ENCODE results near the gene VAV1.

DNA sequence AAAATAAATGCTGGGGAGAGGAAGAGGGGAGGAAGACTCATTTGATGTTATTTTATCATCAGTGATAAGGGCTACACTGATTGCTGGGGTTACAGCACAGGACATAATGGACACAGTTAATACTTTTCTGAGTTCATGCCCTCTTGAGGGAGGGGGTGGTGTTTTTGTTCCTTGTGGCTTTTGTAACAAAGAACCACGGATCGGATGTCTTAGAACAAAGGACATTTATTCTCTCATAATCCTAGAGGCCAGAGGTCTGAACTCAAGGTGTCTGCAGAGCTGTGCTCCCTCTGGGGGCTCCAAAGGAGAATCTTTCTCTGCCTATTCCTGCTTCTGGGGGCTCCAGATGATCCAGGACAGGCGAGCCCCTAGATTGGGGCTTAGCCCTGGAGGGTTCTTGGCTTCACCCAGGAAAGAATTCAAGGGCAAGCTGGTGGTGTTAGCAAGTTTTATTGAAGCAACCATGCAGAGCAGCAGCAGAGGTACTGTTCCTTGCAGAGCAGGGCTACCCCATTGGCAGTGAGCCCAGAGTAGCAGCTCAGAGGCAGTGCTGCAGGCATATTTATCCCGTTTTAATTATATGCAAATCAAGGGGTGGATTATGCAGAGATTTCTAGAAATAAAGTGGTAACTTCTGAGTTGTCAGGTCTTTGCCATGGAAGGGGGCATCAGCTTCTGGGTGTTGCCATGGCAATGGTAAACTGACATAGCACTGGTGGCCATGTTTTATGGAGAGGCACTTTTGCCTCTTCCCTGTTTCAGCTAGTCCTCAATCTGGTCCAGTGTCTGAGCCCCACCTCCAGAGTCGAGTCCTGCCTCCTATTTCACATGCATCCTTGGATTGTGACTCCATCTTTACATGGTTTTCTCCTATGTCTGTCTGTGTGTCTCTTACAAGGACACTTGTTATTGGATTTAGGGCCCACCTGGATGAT is 18.0 kb downstream of the VAV1 start:
- TF ChIP-seq, protein P1, sequence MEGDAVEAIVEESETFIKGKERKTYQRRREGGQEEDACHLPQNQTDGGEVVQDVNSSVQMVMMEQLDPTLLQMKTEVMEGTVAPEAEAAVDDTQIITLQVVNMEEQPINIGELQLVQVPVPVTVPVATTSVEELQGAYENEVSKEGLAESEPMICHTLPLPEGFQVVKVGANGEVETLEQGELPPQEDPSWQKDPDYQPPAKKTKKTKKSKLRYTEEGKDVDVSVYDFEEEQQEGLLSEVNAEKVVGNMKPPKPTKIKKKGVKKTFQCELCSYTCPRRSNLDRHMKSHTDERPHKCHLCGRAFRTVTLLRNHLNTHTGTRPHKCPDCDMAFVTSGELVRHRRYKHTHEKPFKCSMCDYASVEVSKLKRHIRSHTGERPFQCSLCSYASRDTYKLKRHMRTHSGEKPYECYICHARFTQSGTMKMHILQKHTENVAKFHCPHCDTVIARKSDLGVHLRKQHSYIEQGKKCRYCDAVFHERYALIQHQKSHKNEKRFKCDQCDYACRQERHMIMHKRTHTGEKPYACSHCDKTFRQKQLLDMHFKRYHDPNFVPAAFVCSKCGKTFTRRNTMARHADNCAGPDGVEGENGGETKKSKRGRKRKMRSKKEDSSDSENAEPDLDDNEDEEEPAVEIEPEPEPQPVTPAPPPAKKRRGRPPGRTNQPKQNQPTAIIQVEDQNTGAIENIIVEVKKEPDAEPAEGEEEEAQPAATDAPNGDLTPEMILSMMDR (IDR thresholded peaks at IDR 0.05) = no peak
- TF ChIP-seq POLR2A (IDR thresholded peaks at IDR 0.05) = no peak
